HepG2 (cell line): ENCODE results near the gene FSIP1. TPM values are rescaled to one million over a fixed set of nuclear protein-coding genes. Genes with fewer than 3 reads are reported as not detected.

Experiments
- ARID2 ChIP-seq: sonication (generic); formaldehyde crosslinking; IDR thresholded peaks from 2 replicates; pipeline ENCODE4 v1.8.1; 2022; ENCODE audit warnings: mild to moderate bottlenecking, missing genetic modification reagents, borderline replicate concordance
- CCDC6 ChIP-seq: sonication (generic); formaldehyde crosslinking; IDR thresholded peaks from 2 replicates; pipeline ENCODE4 v1.8.1; 2022; ENCODE audit warnings: mild to moderate bottlenecking, missing genetic modification reagents, moderate library complexity
- FOXM1 ChIP-seq: sonication (generic); formaldehyde crosslinking; IDR thresholded peaks from 2 replicates; pipeline ENCODE4 v1.5.0; 2020; ENCODE audit warnings: missing genetic modification reagents
- GTF3A ChIP-seq: sonication (generic); formaldehyde crosslinking; conservative IDR thresholded peaks from 2 replicates; pipeline ENCODE4 v1.4.0; 2020; ENCODE audit warnings: mild to moderate bottlenecking, missing genetic modification reagents
- JUN ChIP-seq: sonication (generic); formaldehyde crosslinking; IDR thresholded peaks from 2 replicates; pipeline ENCODE4 v1.4.0; 2020; ENCODE audit warnings: mild to moderate bottlenecking, missing genetic modification reagents
- KMT2B ChIP-seq: IDR thresholded peaks from 2 replicates; pipeline ENCODE4 v1.6.1; 2016; ENCODE audit warnings: missing genetic modification reagents, missing compliant biosample characterization
- MTF2 ChIP-seq: sonication (generic); formaldehyde crosslinking; IDR thresholded peaks from 2 replicates; pipeline ENCODE4 v1.5.0; 2020; ENCODE audit warnings: missing genetic modification reagents, borderline replicate concordance
- NFYB ChIP-seq: sonication (generic); formaldehyde crosslinking; IDR thresholded peaks from 2 replicates; pipeline ENCODE4 v1.4.0; 2020; ENCODE audit warnings: missing genetic modification reagents
- POGZ ChIP-seq: sonication (generic); formaldehyde crosslinking; IDR thresholded peaks from 2 replicates; pipeline ENCODE4 v1.4.0; 2020; ENCODE audit warnings: mild to moderate bottlenecking, missing genetic modification reagents
- RARG ChIP-seq: sonication (generic); formaldehyde crosslinking; IDR thresholded peaks from 2 replicates; pipeline ENCODE4 v1.4.0; 2020; ENCODE audit warnings: low read depth, mild to moderate bottlenecking, missing genetic modification reagents
- THAP11 ChIP-seq: IDR thresholded peaks from 2 replicates; pipeline ENCODE4 v1.6.1; 2016; ENCODE audit warnings: missing biosample characterization, missing genetic modification reagents
- ZMAT3 ChIP-seq: sonication (generic); formaldehyde crosslinking; conservative IDR thresholded peaks from 2 replicates; pipeline ENCODE4 v1.7.0; 2021; ENCODE audit warnings: missing genetic modification reagents
- ZNF367 ChIP-seq: sonication (generic); formaldehyde crosslinking; IDR thresholded peaks from 2 replicates; pipeline ENCODE4 v1.4.0; 2020; ENCODE audit warnings: missing genetic modification reagents, borderline replicate concordance
- ZNF7 ChIP-seq: IDR thresholded peaks from 2 replicates; pipeline ENCODE4 v1.6.1; 2016; ENCODE audit warnings: missing biosample characterization, missing genetic modification reagents
- ZNF713 ChIP-seq: sonication (generic); formaldehyde crosslinking; IDR thresholded peaks from 2 replicates; pipeline ENCODE4 v1.4.0; 2020; ENCODE audit warnings: mild to moderate bottlenecking, missing genetic modification reagents
- ZSCAN29 ChIP-seq: sonication (generic); formaldehyde crosslinking; conservative IDR thresholded peaks from 2 replicates; pipeline ENCODE4 v1.4.0; 2020; ENCODE audit warnings: mild to moderate bottlenecking, missing genetic modification reagents
- ZSCAN9 ChIP-seq: IDR thresholded peaks from 2 replicates; pipeline ENCODE4 v1.6.1; 2016; ENCODE audit warnings: borderline replicate concordance
- polyA plus RNA-seq, 8 experiments: library from polyadenylated mRNA; depleted of rRNA in 3 of 8; stranded (reverse) in 7 of 8; unstranded in 1 of 8; fragments of >200 nt; fragmentation: Illumina TruSeq in 4 of 8; extraction: Trizol in 4 of 8; gene quantifications; 2 replicates each; pipeline versions ENCODE4 v1.2.1 to v1.2.3, GENCODE V29; 2011 to 2016; ENCODE audit warnings: low read depth in 4 of 8, missing spikeins in 1 of 8, mixed read lengths in 1 of 8; ENCODE audit not compliant: insufficient read depth in 1 of 8
- total RNA-seq, 5 experiments: library from RNA; depleted of rRNA; stranded (reverse); fragments of >200 nt; fragmentation: Illumina TruSeq; extraction: Trizol; gene quantifications; 2 replicates each; pipeline ENCODE4 v1.2.3, GENCODE V29; 2016; ENCODE audit warnings: low read depth in 1 of 5
- TF ChIP-seq, protein P1 (sequence below): sonication (generic); formaldehyde crosslinking; IDR thresholded peaks from 2 replicates; pipeline ENCODE4 v1.4.0; 2020; ENCODE audit warnings: mild to moderate bottlenecking, missing genetic modification reagents
- TF ChIP-seq, protein P2 (sequence below): sonication (generic); formaldehyde crosslinking; IDR thresholded peaks from 2 replicates; pipeline ENCODE4 v1.4.0; 2020; ENCODE audit warnings: mild to moderate bottlenecking, missing genetic modification reagents
- TF ChIP-seq, protein P3 (sequence below): sonication (generic); formaldehyde crosslinking; IDR thresholded peaks from 2 replicates; pipeline ENCODE4 v1.4.0; 2020; ENCODE audit warnings: missing genetic modification reagents
- TF ChIP-seq, protein P4 (sequence below): sonication (generic); formaldehyde crosslinking; IDR thresholded peaks from 2 replicates; pipeline ENCODE4 v1.4.0; 2020; ENCODE audit warnings: missing genetic modification reagents

FSIP1 gene
- total and polyA plus RNA-seq, 2 of the 13 experiments (the other 11 are each of a cell fraction or from before 2014, with no cell fraction given) = 0.18 TPM; not detected in 1

DNA sequence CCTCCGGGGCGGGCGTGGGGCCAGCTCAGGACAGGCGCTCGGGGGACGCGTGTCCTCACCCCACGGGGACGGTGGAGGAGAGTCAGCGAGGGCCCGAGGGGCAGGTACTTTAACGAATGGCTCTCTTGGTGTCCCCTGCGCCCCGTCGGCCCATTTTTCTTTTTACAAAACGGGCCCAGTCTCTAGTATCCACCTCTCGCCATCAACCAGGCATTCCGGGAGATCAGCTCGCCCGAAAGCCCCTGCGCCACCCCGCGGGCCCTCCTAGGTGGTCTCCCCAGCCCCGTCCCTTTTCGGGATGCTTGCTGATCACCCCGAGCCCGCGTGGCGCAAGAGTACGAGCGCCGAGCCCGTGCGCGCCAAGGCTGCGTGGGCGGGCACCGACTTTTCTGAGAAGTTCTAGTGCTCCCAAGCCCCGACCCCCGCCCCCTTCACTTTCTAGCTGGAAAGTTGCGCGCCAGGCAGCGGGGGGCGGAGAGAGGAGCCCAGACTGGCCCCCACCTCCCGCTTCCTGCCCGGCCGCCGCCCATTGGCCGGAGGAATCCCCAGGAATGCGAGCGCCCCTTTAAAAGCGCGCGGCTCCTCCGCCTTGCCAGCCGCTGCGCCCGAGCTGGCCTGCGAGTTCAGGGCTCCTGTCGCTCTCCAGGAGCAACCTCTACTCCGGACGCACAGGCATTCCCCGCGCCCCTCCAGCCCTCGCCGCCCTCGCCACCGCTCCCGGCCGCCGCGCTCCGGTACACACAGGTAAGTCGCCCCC lies 202.0 kb downstream of the FSIP1 start, which contains the start of gene THBS1 (continued):
- TF ChIP-seq, protein P1, sequence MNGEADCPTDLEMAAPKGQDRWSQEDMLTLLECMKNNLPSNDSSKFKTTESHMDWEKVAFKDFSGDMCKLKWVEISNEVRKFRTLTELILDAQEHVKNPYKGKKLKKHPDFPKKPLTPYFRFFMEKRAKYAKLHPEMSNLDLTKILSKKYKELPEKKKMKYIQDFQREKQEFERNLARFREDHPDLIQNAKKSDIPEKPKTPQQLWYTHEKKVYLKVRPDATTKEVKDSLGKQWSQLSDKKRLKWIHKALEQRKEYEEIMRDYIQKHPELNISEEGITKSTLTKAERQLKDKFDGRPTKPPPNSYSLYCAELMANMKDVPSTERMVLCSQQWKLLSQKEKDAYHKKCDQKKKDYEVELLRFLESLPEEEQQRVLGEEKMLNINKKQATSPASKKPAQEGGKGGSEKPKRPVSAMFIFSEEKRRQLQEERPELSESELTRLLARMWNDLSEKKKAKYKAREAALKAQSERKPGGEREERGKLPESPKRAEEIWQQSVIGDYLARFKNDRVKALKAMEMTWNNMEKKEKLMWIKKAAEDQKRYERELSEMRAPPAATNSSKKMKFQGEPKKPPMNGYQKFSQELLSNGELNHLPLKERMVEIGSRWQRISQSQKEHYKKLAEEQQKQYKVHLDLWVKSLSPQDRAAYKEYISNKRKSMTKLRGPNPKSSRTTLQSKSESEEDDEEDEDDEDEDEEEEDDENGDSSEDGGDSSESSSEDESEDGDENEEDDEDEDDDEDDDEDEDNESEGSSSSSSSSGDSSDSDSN (CRISPR knock-in tag) = peak; percentile 68
- no peak for TF ChIP-seq ZNF713
- TF ChIP-seq FOXM1 (CRISPR knock-in tag) = 0 out of 2 replicates have a peak, but pooled peaks have one; percentile 22
- TF ChIP-seq ZNF7 = no peak
- TF ChIP-seq MTF2 (CRISPR knock-in tag) = 0 out of 2 replicates have a peak, but pooled peaks have one; percentile 26
- TF ChIP-seq, protein P2, sequence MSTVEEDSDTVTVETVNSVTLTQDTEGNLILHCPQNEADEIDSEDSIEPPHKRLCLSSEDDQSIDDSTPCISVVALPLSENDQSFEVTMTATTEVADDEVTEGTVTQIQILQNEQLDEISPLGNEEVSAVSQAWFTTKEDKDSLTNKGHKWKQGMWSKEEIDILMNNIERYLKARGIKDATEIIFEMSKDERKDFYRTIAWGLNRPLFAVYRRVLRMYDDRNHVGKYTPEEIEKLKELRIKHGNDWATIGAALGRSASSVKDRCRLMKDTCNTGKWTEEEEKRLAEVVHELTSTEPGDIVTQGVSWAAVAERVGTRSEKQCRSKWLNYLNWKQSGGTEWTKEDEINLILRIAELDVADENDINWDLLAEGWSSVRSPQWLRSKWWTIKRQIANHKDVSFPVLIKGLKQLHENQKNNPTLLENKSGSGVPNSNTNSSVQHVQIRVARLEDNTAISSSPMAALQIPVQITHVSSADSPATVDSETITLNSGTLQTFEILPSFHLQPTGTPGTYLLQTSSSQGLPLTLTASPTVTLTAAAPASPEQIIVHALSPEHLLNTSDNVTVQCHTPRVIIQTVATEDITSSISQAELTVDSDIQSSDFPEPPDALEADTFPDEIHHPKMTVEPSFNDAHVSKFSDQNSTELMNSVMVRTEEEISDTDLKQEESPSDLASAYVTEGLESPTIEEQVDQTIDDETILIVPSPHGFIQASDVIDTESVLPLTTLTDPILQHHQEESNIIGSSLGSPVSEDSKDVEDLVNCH (CRISPR knock-in tag) = 0 out of 2 replicates have a peak, but pooled peaks have one; percentile 48
- peak; percentile 68; the same call in 1 of the 2 replicates for TF ChIP-seq GTF3A (CRISPR knock-in tag)
- TF ChIP-seq POGZ (CRISPR knock-in tag) = peak; percentile 82
- TF ChIP-seq NFYB (CRISPR knock-in tag) = peak; percentile 82
- no peak for TF ChIP-seq ZNF367 (CRISPR knock-in tag)
- peak; percentile 74; the same call in 1 of the 2 replicates for TF ChIP-seq ARID2 (CRISPR knock-in tag)
- TF ChIP-seq JUN (CRISPR knock-in tag) = no peak
- peak; percentile 30; the same call in 1 of the 2 replicates for TF ChIP-seq CCDC6 (CRISPR knock-in tag)
- TF ChIP-seq ZSCAN29 (CRISPR knock-in tag) = peak; percentile 11; the same call in 1 of the 2 replicates
- TF ChIP-seq, protein P3, sequence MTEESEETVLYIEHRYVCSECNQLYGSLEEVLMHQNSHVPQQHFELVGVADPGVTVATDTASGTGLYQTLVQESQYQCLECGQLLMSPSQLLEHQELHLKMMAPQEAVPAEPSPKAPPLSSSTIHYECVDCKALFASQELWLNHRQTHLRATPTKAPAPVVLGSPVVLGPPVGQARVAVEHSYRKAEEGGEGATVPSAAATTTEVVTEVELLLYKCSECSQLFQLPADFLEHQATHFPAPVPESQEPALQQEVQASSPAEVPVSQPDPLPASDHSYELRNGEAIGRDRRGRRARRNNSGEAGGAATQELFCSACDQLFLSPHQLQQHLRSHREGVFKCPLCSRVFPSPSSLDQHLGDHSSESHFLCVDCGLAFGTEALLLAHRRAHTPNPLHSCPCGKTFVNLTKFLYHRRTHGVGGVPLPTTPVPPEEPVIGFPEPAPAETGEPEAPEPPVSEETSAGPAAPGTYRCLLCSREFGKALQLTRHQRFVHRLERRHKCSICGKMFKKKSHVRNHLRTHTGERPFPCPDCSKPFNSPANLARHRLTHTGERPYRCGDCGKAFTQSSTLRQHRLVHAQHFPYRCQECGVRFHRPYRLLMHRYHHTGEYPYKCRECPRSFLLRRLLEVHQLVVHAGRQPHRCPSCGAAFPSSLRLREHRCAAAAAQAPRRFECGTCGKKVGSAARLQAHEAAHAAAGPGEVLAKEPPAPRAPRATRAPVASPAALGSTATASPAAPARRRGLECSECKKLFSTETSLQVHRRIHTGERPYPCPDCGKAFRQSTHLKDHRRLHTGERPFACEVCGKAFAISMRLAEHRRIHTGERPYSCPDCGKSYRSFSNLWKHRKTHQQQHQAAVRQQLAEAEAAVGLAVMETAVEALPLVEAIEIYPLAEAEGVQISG (CRISPR knock-in tag) = peak; percentile 32
- TF ChIP-seq THAP11 (CRISPR knock-in tag) = no peak
- no peak for TF ChIP-seq KMT2B (CRISPR knock-in tag)
- TF ChIP-seq, protein P4, sequence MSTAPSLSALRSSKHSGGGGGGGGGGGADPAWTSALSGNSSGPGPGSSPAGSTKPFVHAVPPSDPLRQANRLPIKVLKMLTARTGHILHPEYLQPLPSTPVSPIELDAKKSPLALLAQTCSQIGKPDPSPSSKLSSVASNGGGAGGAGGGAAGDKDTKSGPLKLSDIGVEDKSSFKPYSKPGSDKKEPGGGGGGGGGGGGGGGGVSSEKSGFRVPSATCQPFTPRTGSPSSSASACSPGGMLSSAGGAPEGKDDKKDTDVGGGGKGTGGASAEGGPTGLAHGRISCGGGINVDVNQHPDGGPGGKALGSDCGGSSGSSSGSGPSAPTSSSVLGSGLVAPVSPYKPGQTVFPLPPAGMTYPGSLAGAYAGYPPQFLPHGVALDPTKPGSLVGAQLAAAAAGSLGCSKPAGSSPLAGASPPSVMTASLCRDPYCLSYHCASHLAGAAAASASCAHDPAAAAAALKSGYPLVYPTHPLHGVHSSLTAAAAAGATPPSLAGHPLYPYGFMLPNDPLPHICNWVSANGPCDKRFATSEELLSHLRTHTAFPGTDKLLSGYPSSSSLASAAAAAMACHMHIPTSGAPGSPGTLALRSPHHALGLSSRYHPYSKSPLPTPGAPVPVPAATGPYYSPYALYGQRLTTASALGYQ (CRISPR knock-in tag) = no peak
- peak; percentile 19; the same call in 1 of the 2 replicates for TF ChIP-seq ZSCAN9
- peak; percentile 89; the same call in 1 of the 2 replicates for TF ChIP-seq RARG (CRISPR knock-in tag)
- TF ChIP-seq ZMAT3 (CRISPR knock-in tag) = peak; percentile 68
